Measurements from ENCODE around the gene ALDH2.

DNA sequence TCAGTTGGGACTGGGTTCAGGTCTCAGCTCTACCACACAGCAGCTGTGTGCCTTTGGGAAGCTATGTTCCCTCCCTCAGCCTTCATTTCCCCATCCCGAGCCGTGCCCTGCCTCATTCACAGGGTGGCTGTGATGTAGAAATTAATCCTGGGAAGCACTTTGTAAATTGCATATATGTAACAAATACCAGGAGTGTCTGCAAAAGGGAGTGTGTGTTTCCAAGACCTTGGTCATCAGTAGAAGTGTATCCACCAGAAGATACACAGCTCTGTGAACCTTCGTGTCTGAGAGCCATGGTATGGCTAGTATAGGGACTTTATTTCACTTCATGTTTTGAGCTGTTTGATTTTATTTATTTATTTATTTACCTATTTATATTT lies 26.1 kb downstream of the ALDH2 start:
- TF ChIP-seq, protein P1, sequence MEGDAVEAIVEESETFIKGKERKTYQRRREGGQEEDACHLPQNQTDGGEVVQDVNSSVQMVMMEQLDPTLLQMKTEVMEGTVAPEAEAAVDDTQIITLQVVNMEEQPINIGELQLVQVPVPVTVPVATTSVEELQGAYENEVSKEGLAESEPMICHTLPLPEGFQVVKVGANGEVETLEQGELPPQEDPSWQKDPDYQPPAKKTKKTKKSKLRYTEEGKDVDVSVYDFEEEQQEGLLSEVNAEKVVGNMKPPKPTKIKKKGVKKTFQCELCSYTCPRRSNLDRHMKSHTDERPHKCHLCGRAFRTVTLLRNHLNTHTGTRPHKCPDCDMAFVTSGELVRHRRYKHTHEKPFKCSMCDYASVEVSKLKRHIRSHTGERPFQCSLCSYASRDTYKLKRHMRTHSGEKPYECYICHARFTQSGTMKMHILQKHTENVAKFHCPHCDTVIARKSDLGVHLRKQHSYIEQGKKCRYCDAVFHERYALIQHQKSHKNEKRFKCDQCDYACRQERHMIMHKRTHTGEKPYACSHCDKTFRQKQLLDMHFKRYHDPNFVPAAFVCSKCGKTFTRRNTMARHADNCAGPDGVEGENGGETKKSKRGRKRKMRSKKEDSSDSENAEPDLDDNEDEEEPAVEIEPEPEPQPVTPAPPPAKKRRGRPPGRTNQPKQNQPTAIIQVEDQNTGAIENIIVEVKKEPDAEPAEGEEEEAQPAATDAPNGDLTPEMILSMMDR (IDR thresholded peaks at IDR 0.05; ENCODE audit: insufficient read depth, low read length, poor library complexity, severe bottlenecking), result no peak
- no peak for TF ChIP-seq EZH2phosphoT487 (conservative IDR thresholded peaks at IDR 0.05; ENCODE audit: low read length)

Measured in SU-DHL-6 (cell line).